Panc1 (cell line): ENCODE data around the gene NEK8. TPM values are rescaled to one million over a fixed set of nuclear protein-coding genes. Genes with fewer than 3 reads are reported as not detected.

ENCODE experiments used
- ATAC-seq: fragments of 200-7000 bp; cut with Tn5 transposase; 2 replicates; pipeline ENCODE4 v1.9.1; 2020; ENCODE audit warnings: mild to moderate bottlenecking, moderate library complexity
- BruUV-seq: library from RNA; stranded (reverse); fragments of 400-500 nt; replicated peaks from 2 replicates; lab custom pipeline; 2021; lab: Mats Ljungman, UMichigan
- CTCF ChIA-PET: fragments of 300-600 bp; sonication (Branson Sonifier 250); formaldehyde crosslinking; loops from one replicate; lab custom pipeline; 2022; ENCODE audit warnings: antibody characterized with exemption; lab: Charles Lee
- POLR2A ChIA-PET: fragments of 300-600 bp; sonication (Branson Sonifier 250); formaldehyde crosslinking; loops from one replicate; lab custom pipeline; 2022; ENCODE audit warnings: antibody characterized with exemption; lab: Charles Lee
- DNase-seq: peaks from one replicate; pipeline ENCODE4 v3.0.0-alpha.2; 2010; ENCODE audit warnings: low read depth, low spot score
- H3K27ac ChIP-seq: 2 replicates; pipeline ENCODE4 v1.5.1; 2011; ENCODE audit warnings: mild to moderate bottlenecking, low read length, inconsistent platforms
- H3K27me3 ChIP-seq: fragments of 200-500 bp; sonication (Bioruptor generic); 2 replicates; pipeline ENCODE4 v1.6.0; 2014; ENCODE audit warnings: low read length, inconsistent platforms; ENCODE audit not compliant: control insufficient read depth, insufficient read depth
- H3K36me3 ChIP-seq: fragments of 200-500 bp; sonication (Bioruptor generic); 2 replicates; pipeline ENCODE4 v1.5.1; 2014; ENCODE audit warnings: inconsistent platforms, mild to moderate bottlenecking, low read length, moderate library complexity; ENCODE audit not compliant: control insufficient read depth, insufficient read depth
- H3K4me1 ChIP-seq: 2 replicates; pipeline ENCODE4 v1.5.1; 2011; ENCODE audit warnings: inconsistent platforms, mild to moderate bottlenecking, low read length, moderate library complexity; ENCODE audit not compliant: control insufficient read depth, insufficient read depth
- H3K4me3 ChIP-seq, 2 experiments: 2 replicates each; pipeline ENCODE4 v1.5.1; 2011 to 2012; ENCODE audit warnings: low read depth in 2 of 2, low read length in 2 of 2, mild to moderate bottlenecking in 2 of 2, inconsistent platforms in 1 of 2, moderate library complexity in 1 of 2
- H3K9me3 ChIP-seq: fragments of 200-500 bp; sonication (Bioruptor generic); 2 replicates; pipeline ENCODE4 v1.5.1; 2014; ENCODE audit warnings: low read depth, mild to moderate bottlenecking, inconsistent platforms, low read length, moderate library complexity; ENCODE audit not compliant: control insufficient read depth, insufficient read depth
- CTCF ChIP-seq: fragments of 450-650 bp; IDR thresholded peaks from 2 replicates; pipeline ENCODE4 v1.5.1; 2017; ENCODE audit warnings: mild to moderate bottlenecking
- POLR2AphosphoS5 ChIP-seq: IDR thresholded peaks from 2 replicates; pipeline ENCODE4 v1.6.1; 2012; ENCODE audit warnings: mild to moderate bottlenecking, low read depth, low read length, moderate library complexity
- REST ChIP-seq, 2 experiments: IDR thresholded peaks; 2 replicates each; pipeline ENCODE4 v1.6.1; 2011 to 2012; ENCODE audit warnings: low read depth in 2 of 2, control low read depth in 1 of 2, low read length in 1 of 2, mild to moderate bottlenecking in 1 of 2, moderate library complexity in 1 of 2; ENCODE audit not compliant: insufficient read depth in 1 of 2
- SIN3A ChIP-seq: IDR thresholded peaks from 2 replicates; pipeline ENCODE4 v1.6.1; 2012; ENCODE audit warnings: low read depth, mild to moderate bottlenecking, low read length, moderate library complexity, borderline replicate concordance; ENCODE audit not compliant: insufficient read depth
- TCF7L2 ChIP-seq: IDR thresholded peaks from 2 replicates; pipeline ENCODE4 v1.6.1; 2011; ENCODE audit warnings: mild to moderate bottlenecking, low read depth, low read length, inconsistent platforms
- in situ Hi-C: cut with HindIII; loops from 2 replicates; pipeline ENCODE4 v1.10.0; 2016; ENCODE audit warnings: low sequenced_read_pairs, low pct_unique_long_range_greater_than_20kb
- intact Hi-C: fragments of 100-400 bp; cut with micrococcal nuclease; formaldehyde crosslinking; loops from one replicate; pipeline ENCODE4 v1.10.0; 2022; ENCODE audit not compliant: unreplicated experiment
- total RNA-seq: library from RNA; stranded (reverse); gene quantifications from one replicate; pipeline ENCODE4 v1.2.1, GENCODE V29; 2021; ENCODE audit not compliant: unreplicated experiment

NEK8 gene
- total RNA-seq, 1 experiment from 2014 or later = 11.9 TPM

- POLR2A ChIA-PET = no interaction called here
- DNase-seq (no peak), ATAC-seq (no peak)
- in situ Hi-C loops (no loop called here), intact Hi-C loops (no loop called here)
- TF ChIP-seq POLR2AphosphoS5 (no peak), SIN3A (no peak), REST (IDR thresholded peaks at IDR 0.05; ENCODE audit: insufficient read depth in 1 of 2, low read depth in 2 of 2, low read length in 1 of 2) (no peak), CTCF (no peak), TCF7L2 (no peak)
- H3K27ac ChIP-seq = no peak overlapping the region
- H3K27me3 ChIP-seq = no peaks in the 10 kb centered on the region
- BruUV-seq = no TSS peak
- H3K36me3 ChIP-seq = no peaks in the 10 kb centered on the region; the same call in 1 of the 2 replicates
- no peak overlapping the region for H3K4me3 ChIP-seq
- no peaks in the 10 kb centered on the region for H3K9me3 ChIP-seq
- CTCF ChIA-PET = no interaction called here
- H3K4me1 ChIP-seq = peaks cover 17% of the 10 kb centered on the region
These were observed 30.0 kb downstream of the NEK8 start for GRCh38 chr17:28758411-28759121.

GRCh38 chr17:28759256-28759865 is 30.8 kb downstream of the NEK8 start:
- ATAC-seq = no peak
- no peaks in the 10 kb centered on the region for H3K27me3 ChIP-seq
- POLR2A ChIA-PET = no interaction called here
- no peaks in the 10 kb centered on the region for H3K9me3 ChIP-seq
- no peak for DNase-seq
- no TSS peak for BruUV-seq
- H3K4me1 ChIP-seq = peaks cover 17% of the 10 kb centered on the region
- intact Hi-C loops (no loop called here), in situ Hi-C loops (no loop called here)
- H3K27ac ChIP-seq = no peak overlapping the region
- no peak overlapping the region for H3K4me3 ChIP-seq
- CTCF ChIA-PET = no interaction called here
- no peaks in the 10 kb centered on the region; the same call in 1 of the 2 replicates for H3K36me3 ChIP-seq
- TF ChIP-seq TCF7L2 (no peak), POLR2AphosphoS5 (no peak), REST (IDR thresholded peaks at IDR 0.05; ENCODE audit: insufficient read depth in 1 of 2, low read depth in 2 of 2, low read length in 1 of 2) (no peak)
